ENCODE data around the gene DGKB.

DNA sequence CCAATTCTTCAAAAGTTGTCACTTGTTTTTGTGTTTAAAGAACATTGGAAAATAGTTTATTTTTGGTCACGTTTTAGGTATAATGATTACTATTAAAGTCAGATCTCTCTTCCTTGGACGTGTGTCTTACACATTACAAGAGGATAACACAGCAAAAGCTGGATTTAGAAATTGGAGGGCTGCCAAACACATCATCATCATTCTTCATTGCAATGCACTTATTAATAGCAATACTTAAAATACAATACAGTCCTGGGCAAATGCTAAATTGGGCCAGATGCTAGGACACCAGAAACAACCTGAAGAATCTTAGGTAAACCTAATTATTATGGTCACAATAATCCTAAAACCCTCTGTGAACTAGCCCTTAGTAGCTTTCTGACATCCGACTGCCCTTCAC lies 303.6 kb downstream of the DGKB start:
- TF ChIP-seq NFRKB (IDR thresholded peaks at IDR 0.05) (no peak), HDGF (IDR thresholded peaks at IDR 0.05; ENCODE audit: borderline replicate concordance) (no peak), ELF4 (IDR thresholded peaks at IDR 0.05) (no peak), L3MBTL2 (conservative IDR thresholded peaks at IDR 0.05) (no peak), BHLHE40 (IDR thresholded peaks at IDR 0.05; ENCODE audit: borderline replicate concordance) (no peak), LEF1 (IDR thresholded peaks at IDR 0.05; ENCODE audit: borderline replicate concordance) (no peak), SUZ12 (IDR thresholded peaks at IDR 0.05) (no peak), SP1 (IDR thresholded peaks at IDR 0.05) (no peak), FOXA1 (IDR thresholded peaks at IDR 0.05) (no peak)

Measured in HEK293T (cell line).